Activated CD4-positive, alpha-beta T cell treated with anti-CD3 and anti-CD28 coated beads for 36 hours (primary cell): ENCODE data around the gene CACNA1D. TPM values are rescaled to one million over a fixed set of nuclear protein-coding genes. Genes with fewer than 3 reads are reported as not detected.

Experiments used
- ATAC-seq: fragments of 200-7000 bp; cut with Tn5 transposase; one replicate; pipeline ENCODE4 v1.10.0; 2021; ENCODE audit warnings: mild to moderate bottlenecking, moderate library complexity
- CTCF ChIA-PET: fragments of 350-600 bp; sonication (Branson Sonifier 250); formaldehyde crosslinking; loops from one replicate; lab custom pipeline; 2021; ENCODE audit warnings: antibody characterized with exemption; lab: Charles Lee
- POLR2A ChIA-PET: fragments of 350-600 bp; sonication (Branson Sonifier 250); formaldehyde crosslinking; loops from one replicate; lab custom pipeline; 2021; ENCODE audit warnings: antibody characterized with exemption, inconsistent platforms; lab: Charles Lee
- DNase-seq: peaks from one replicate; pipeline ENCODE4 v3.0.0-alpha.2; 2020
- H3K27ac Mint-ChIP-seq: one replicate; pipeline ENCODE4 v1.8.0; 2021; ENCODE audit warnings: mixed read lengths
- H3K27me3 Mint-ChIP-seq: one replicate; pipeline ENCODE4 v1.8.0; 2021; ENCODE audit warnings: mixed read lengths
- H3K36me3 Mint-ChIP-seq: one replicate; pipeline ENCODE4 v1.8.0; 2021; ENCODE audit warnings: low read depth, mixed read lengths
- H3K4me1 Mint-ChIP-seq: one replicate; pipeline ENCODE4 v1.8.0; 2021; ENCODE audit warnings: mixed read lengths
- H3K4me3 Mint-ChIP-seq: one replicate; pipeline ENCODE4 v1.8.0; 2021; ENCODE audit warnings: mild to moderate bottlenecking, moderate library complexity, mixed read lengths
- H3K9me3 Mint-ChIP-seq: one replicate; pipeline ENCODE4 v1.8.0; 2021; ENCODE audit warnings: low read depth, mixed read lengths
- intact Hi-C, 2 experiments: fragments of 100-400 bp; cut with DNase I in 1 of 2; cut with micrococcal nuclease in 1 of 2; formaldehyde crosslinking; loops; one replicate each; pipeline versions ENCODE4 v1.14.2 to v1.15.1; 2022 to 2024; cut with DNase I, micrococcal nuclease
- total RNA-seq, 2 experiments: library from RNA; stranded (reverse); gene quantifications; one replicate each; pipeline ENCODE4 v1.2.3, GENCODE V29; 2021

Gene CACNA1D
- total RNA-seq, 2 experiments from 2014 or later: 0.21 to 0.33 TPM

GRCh38 chr3:53859178-53859577 lies 364.8 kb downstream of the CACNA1D start:
- intact Hi-C loops: no loop called here
- DNase-seq (no peak), ATAC-seq (no peak)
- Mint-ChIP-seq H3K36me3 (peaks cover 14% of the 10 kb centered on the region), H3K4me3 (no peak overlapping the region), H3K27ac (no peak overlapping the region), H3K9me3 (no peaks in the 10 kb centered on the region), H3K4me1 (no peaks in the 10 kb centered on the region), H3K27me3 (no peaks in the 10 kb centered on the region)
- ChIA-PET POLR2A (no interaction called here), CTCF (no interaction called here)

DNA sequence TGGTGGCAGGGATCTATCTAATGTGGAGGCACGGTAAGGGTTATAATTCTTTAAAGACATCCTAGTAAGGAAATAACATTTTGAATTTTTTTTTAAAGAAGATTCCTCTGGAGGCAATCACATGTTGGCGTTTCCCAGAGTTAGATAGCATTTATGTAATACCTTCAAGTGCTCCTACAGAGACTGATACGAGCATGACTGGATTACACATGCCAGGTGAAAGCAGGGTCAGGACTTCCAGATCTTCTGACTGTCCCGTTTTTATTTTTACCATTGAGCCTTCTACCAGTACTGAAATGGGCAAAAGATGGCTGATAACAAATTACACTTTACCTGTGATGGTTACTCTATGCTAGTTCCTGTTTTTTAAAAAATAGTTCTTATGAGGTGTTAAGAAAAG lies 365.8 kb downstream of the CACNA1D start:
- ATAC-seq (no peak), DNase-seq (no peak)
- Mint-ChIP-seq H3K36me3 (peaks cover 22% of the 10 kb centered on the region), H3K27me3 (no peaks in the 10 kb centered on the region), H3K4me1 (no peaks in the 10 kb centered on the region), H3K9me3 (no peaks in the 10 kb centered on the region), H3K27ac (no peak overlapping the region), H3K4me3 (no peak overlapping the region)
- CTCF ChIA-PET: no interaction called here
- intact Hi-C loops: no loop called here
- POLR2A ChIA-PET: no interaction called here

GRCh38 chr3:53862241-53862640 lies 367.8 kb downstream of the CACNA1D start:
- Mint-ChIP-seq H3K9me3 (no peaks in the 10 kb centered on the region), H3K4me1 (no peaks in the 10 kb centered on the region), H3K36me3 (peaks cover 24% of the 10 kb centered on the region), H3K27ac (no peak overlapping the region), H3K4me3 (no peak overlapping the region), H3K27me3 (no peaks in the 10 kb centered on the region)
- intact Hi-C loops: no loop called here
- ATAC-seq (no peak), DNase-seq (no peak)
- ChIA-PET POLR2A (no interaction called here), CTCF (no interaction called here)

DNA sequence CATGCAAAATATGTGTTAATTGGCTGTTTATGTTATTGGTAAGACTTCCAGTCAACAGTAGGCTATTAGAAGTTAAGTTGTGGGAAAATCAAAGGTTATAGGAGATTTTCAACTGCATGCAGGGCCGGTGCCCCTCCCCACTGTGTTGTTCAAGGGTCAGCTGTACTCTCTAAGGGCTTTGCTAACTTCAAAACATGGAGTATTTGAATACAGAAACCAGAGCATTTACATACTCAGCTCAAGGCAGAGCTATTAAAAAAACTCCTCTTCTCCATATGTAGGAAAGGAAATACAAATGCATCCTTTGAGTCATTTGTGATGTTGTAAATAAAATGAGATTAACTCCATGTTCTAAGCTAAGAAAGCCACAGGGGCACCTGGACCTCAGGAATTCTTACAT lies 368.7 kb downstream of the CACNA1D start:
- Mint-ChIP-seq H3K9me3 (no peaks in the 10 kb centered on the region), H3K4me3 (no peak overlapping the region), H3K27me3 (no peaks in the 10 kb centered on the region), H3K4me1 (no peaks in the 10 kb centered on the region), H3K36me3 (peaks cover 24% of the 10 kb centered on the region), H3K27ac (no peak overlapping the region)
- no peak for DNase-seq
- intact Hi-C loops: no loop called here
- ATAC-seq: no peak
- ChIA-PET POLR2A (no interaction called here), CTCF (no interaction called here)

Other genes starting within 250 kb of the CACNA1D start
- gene TKT, start 238.6 kb upstream of the CACNA1D start, total RNA-seq: 100 to 1,000 TPM; 320 to 418 TPM
- 10 to 100 TPM; 33.4 to 41.9 TPM for gene DCP1A, start 147.1 kb upstream of the CACNA1D start, total RNA-seq